ENCODE measurements around the gene PLA2G2D.

The PLA2G2D gene

GRCh38 chr1:20082772-20083171, 36.6 kb downstream of the PLA2G2D start:
- DNase-seq (ENCODE audit: low spot score) = no peak
- no peak overlapping the region for H3K4me3 ChIP-seq
- no peak for TF ChIP-seq CTCF (IDR thresholded peaks at IDR 0.05)
- H3K27ac ChIP-seq = peak overlapping the region in 1 of 2 donors; percentile 38

DNA sequence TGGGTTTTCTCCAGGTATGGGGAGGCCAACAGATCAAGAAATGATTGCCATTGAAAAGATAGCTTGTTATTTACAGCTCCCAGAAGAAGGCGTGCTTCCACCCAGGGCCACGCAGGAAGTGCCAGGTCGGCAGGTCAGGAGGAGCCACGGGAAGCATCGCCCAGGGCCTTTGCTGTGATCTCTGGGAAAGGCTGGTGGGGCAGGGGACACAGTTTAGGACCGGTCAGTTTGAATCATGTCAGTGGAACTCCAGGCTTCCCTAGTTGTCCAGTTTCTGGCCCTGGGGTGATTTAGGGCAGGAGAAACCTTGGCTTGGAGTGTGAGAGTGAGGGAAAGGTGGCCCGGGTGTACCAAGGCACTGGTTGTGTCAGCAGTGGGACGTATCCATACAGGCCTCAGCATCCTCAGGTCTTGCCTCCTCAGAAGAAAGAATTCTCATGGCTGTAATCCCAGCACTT, 38.0 kb downstream of the PLA2G2D start:
- H3K4me3 ChIP-seq = no peak overlapping the region
- no peak for TF ChIP-seq CTCF (IDR thresholded peaks at IDR 0.05)
- no peak overlapping the region for H3K27ac ChIP-seq
- DNase-seq (ENCODE audit: low spot score) = no peak

DNA sequence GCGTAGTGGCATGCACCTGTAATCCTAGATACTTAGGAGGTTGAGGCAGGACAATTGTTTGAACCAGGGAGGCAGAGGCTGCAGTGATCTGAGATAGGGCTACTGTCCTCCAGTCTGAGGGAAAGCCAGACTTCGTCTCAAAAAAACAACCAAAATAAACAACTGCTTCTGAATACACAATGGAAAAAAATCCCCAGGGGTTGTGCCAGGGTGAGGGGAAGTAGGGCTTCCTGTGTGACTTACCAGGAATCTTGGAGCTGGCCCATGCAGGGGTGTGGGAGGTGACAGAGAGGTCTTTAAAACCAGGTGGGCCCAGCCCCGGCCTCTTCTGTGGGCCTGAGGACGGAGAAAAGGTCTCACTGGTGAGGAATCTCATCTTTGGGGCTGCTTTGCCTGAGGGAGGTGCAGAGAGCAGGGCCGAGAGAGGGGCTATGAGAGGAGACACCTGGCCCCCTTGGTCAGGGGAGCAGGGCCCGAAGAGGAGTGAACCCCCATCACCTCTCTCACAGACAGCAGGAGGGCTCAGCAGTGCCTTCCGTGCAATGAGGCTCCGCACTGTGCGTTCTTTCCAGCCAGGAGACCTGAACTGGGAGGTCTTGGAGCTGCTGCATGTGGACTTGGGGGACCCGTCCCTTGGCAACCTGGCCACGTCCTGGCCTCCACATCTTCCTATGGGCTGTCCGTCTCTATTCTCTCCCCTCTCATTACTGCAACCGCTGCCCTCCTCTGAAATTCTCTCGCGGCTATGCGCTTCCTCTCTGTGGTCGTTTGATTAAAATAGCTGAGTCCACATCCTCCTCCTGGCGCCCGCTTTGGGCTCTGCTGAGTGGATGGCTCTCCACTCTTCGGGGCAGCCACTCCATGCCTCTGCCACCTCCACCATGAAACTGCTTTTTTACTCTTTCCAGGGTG, 38.6 kb downstream of the PLA2G2D start:
- no peak for DNase-seq (ENCODE audit: low spot score)
- TF ChIP-seq CTCF (IDR thresholded peaks at IDR 0.05) = no peak
- Histone ChIP-seq H3K27ac (no peak overlapping the region), H3K4me3 (peak overlapping the region; percentile 27)

- Histone ChIP-seq H3K4me3 (no peak overlapping the region), H3K27ac (peak overlapping the region in 1 of 2 donors; percentile 1)
- DNase-seq (ENCODE audit: low spot score) = no peak
- no peak for TF ChIP-seq CTCF (IDR thresholded peaks at IDR 0.05)
Measured at GRCh38 chr1:20079661-20080305, 39.6 kb downstream of the PLA2G2D start.

DNA sequence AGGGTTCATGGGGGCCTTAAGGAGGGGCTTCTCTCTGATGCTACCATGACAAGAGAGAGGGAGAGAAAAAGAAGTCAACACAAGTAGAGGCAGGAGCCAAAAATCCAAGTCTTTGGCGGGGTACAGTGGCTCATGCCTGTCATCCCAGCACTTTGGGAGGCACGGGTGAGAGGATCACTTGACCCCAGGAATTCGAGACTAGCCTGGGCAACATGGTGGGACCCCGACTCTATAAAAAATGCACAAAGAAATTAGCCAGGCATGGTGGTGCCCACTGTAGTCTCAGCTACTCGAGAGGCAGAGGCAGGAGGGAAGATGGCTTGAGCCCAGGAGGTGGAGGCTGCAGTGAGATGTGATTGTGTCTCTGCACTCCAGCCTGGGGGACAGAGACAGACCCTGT, 40.6 kb downstream of the PLA2G2D start:
- no peak overlapping the region for H3K27ac ChIP-seq
- TF ChIP-seq CTCF (IDR thresholded peaks at IDR 0.05) = no peak
- H3K4me3 ChIP-seq = no peak overlapping the region
- DNase-seq (ENCODE audit: low spot score) = no peak

- no peak for TF ChIP-seq CTCF (IDR thresholded peaks at IDR 0.05)
- DNase-seq (ENCODE audit: low spot score) = no peak
- no peak overlapping the region for H3K27ac ChIP-seq
- H3K4me3 ChIP-seq = no peak overlapping the region
Measured at GRCh38 chr1:20078171-20078651, 41.1 kb downstream of the PLA2G2D start.

All from coronary artery (tissue), 2 donors.